GM04503 (cell line): ENCODE measurements around the gene CACNA1E.

ENCODE experiments used
- DNase-seq: peaks from one replicate; pipeline ENCODE4 v3.0.0-alpha.2; 2012; ENCODE audit warnings: low read depth

The CACNA1E gene

GRCh38 chr1:181701891-181702290 is 218.6 kb downstream of the CACNA1E start:
- no peak for DNase-seq

DNA sequence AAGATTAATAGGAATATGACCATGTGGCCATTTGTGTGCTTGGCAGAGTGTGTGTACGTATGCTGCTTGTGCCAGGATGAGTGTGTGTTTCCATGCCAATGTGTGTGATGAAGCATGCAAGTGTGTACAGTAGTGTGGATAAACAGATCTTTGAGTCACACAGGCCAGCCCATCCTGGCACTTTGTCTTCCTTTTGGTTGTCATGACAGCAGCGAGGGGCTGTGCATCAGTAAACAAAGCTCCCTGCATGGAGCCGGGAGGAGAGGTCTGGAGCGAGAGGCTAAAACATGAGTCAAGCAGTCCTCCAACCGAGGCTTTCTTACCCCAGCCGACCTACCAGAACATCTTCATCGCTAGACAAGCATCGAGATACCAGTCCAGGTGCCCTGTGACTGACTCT is 221.2 kb downstream of the CACNA1E start:
- DNase-seq = no peak

DNA sequence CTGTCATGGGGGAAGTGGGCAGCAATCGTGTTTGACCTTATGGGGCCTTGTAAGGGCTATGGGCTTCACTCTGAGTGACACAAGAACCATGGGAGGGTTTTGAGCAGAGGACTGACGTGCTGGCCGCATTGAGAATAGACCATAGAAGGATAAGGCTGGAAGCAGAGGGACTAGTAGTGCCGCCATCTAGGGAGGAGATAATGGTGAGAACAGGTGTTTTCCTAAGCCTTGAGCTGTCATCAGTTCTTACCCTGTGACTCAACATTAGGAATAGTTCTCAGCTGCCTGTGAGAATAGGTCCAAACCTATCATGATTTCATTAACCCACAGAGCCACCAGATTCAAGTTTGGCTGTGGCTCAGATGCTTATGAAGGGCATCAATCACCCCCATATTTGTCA is 228.5 kb downstream of the CACNA1E start:
- no peak for DNase-seq

DNA sequence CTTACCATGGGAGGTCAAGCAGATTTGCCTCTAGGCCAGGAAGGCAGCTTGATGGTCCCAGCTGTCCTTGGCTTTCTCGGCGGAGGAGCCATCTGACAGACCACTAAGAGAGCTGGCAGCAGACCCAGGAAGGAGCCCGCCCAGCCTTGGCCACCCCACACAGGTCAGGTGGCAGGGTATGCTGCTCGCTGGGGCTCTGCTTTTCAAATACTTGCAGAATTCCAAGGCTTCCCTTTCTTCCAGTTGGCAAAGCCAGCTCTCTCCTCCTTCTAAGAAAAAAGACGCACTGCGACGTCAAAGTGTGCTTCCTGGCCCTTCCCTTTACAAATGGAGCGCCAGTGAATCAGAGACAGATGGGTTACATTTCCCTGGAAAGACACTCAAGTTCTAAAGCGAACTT is 229.4 kb downstream of the CACNA1E start:
- DNase-seq = no peak

GRCh38 chr1:181714428-181714827 is 231.1 kb downstream of the CACNA1E start:
- DNase-seq = no peak

DNA sequence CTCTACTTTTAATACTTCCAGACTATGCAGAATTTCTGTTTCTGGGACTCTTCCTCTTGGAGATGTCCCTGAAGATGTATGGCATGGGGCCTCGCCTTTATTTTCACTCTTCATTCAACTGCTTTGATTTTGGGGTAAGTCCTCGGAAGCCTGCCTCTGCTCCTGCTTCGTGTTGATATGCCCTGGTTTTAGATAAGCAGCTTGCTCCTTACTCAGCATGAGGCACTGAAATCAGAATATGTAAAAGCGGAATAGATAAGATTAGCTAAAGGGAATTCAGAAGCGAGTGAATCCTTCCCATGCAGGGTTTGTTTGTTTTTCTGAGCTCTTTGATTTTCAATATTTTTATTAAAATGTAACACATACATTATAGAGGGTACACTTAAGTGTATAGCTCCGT is 234.7 kb downstream of the CACNA1E start:
- DNase-seq = no peak

DNA sequence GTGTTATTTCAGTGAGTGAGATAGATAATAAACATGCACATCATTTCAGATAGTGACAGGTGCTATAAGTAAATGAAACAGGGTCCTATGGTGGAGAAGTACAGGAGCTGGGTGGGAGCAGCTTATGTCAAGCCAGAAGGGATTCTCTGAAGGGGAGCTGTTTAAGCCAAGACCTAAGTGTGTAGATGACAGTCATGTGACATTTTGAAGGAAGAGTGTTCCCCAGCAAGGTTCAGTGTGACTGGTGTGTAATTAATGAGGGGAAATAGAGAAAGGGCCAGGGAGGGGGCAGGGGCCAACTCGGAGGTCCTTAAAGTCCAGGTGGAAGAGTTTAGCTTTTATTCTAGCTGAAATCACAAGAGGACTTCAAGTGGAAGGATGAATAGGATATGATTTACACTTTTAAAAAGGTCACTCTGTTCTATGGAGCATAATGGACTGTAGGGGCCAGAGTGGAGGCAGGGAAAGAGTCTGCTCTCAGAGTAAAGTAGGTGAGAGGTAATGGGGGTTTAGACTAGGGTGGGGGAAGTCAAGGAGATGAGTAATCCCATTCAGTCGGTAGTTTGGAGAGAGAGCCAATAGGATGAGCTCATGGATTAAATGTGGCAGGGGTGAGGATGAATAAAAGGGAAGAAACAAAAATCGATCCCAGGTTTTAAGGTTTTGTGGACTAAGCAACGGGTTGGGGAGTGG is 243.1 kb downstream of the CACNA1E start:
- no peak for DNase-seq

DNA sequence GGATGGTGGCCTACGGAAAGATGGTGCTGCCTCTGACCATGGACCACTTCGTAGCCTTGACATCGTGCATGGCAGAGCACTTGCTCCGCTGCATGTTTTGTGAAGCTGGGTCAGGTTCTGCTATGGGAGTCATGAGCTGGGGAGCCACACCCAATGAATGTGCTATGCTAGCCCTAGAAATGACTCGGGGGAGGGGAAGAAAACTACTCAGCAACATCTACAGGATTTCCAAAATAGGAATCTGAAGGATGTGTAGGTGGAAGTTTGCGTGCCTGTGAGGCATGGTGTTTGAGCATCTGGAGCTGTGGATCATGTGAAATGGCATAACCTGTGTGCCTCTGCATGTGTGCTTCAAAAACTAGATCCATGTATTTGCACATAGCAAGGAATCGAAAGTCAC is 247.3 kb downstream of the CACNA1E start:
- DNase-seq = no peak

- DNase-seq = no peak
Observed at GRCh38 chr1:181732218-181732990, 249.1 kb downstream of the CACNA1E start.

- DNase-seq = no peak
Observed at GRCh38 chr1:181733486-181733885, 250.2 kb downstream of the CACNA1E start.

DNA sequence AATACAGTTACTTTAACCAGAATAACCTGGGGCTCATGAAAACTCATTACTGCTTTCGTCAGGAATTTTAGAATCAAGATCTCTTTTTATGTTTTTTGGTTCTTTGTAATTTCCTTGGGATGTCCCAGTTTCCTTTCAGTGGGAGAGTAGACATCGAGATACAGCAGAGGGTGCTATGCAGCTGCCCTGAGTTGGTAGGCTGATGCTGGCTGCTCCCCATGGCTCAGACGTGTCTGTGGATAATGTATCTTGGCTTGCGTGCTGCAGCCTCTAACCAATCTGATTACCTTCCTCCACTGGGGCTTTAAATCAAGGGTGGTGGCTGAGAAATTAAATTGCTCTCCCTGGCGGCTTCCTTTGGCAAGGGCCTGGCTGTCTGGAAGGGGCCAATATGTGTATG is 253.7 kb downstream of the CACNA1E start:
- DNase-seq = no peak

DNA sequence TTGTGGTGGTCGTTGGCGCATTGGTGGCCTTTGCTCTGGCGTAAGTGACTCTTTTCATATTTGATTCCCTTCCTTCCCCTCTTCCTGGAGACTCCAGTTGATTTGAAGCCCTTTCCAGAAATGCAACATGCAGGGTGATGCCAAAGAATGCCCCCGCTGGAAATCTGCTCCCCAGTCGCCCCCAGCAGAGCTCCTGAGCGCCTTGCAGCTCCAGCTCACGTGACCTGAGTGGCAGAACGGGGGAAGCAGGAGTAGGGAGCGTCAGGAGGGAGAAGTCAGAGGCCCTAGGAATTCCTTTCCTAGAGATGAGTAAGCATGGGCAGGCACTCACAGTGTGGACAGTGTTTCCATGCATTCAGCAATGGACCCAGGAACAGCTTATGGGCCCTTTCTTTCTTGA is 255.9 kb downstream of the CACNA1E start:
- DNase-seq = no peak

- DNase-seq = no peak
Observed at GRCh38 chr1:181742426-181742825, 259.1 kb downstream of the CACNA1E start.

- DNase-seq = no peak
Observed at GRCh38 chr1:181743878-181744312, 260.6 kb downstream of the CACNA1E start.

DNA sequence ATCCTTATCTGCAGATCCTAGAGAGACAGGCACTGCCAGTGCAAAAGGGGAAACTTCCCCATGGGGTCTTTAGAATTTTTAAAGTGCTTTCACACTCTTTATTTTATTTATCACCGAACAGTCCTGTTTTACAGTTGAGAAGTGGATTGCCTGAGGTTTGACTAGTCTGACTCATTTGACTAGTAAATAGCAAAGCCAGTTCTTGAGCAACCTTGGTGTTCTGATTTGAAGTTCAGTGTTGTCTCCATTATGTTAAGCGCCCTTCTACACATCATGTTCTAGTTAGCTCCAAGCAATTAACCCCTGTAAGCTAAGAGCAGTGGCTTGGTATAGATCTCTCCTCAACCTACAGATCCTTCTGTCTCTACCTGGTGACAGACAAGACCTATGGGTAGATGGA is 262.9 kb downstream of the CACNA1E start:
- DNase-seq = no peak

DNA sequence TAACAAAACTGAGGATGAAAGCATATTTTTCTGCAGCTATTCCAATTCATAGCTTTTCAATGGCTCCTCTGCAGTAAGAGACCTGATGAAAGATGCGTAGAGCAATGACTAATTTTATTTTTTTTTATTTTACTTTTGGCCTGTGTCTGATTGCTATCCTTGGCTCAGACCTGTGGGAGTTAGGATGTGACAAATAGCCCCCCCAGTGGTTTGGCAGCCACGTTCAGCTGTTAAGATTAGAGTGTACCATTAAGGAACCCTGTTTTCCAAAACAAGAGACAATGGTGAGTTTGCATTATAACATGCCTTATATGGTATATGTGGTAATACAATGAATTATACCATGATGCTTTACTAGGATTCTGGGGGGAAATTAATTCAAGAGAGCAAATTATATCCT is 264.7 kb downstream of the CACNA1E start:
- DNase-seq = no peak

- no peak for DNase-seq
Observed at GRCh38 chr1:181754103-181754502, 270.8 kb downstream of the CACNA1E start.

- no peak for DNase-seq
Observed at GRCh38 chr1:181759481-181759880, 276.2 kb downstream of the CACNA1E start.

DNA sequence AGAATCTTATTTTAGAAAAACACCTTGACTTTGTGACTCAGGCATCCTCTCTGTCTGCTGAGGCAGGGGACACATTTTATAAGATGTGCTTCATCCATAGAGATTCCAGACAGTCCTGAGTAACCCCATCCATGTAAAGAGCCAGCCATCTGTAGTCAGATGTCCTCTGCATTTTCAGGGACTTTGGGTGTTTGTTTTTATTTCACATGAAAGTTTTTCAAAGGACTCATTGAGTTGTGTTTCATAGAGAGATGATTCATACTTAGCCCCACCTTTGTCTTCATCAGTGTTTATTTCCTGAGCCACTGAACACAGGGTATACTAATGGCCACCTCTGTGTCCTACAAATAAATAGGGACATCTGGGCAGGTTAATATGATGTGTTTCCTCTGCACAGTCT is 280.4 kb downstream of the CACNA1E start:
- no peak for DNase-seq

DNA sequence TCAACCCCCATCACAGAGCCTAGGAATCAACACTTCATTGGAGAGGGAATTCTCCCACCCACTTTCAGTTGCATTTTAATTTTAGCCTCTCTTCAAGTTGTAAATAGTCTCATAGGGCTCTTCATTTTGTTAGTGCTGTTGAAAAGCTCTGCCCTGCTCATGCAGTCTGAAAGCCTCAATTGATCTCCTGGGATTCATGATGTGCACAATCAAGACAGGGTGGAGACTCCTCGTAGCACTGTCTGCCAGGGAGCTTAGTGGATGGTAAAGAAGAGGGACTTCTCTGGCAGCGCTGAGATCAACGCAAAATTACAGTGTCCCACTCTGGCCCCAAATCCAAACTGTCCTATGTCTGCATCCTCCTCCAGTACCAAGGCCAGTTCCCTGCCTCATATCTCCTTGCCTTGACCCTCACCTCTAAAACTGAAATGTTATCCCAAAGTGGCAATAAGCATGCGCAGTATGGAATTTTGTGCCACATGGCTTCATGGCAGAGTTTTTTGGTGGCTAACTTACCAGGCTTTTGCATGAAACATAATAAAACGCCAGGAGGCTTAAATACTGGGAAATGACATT is 282.2 kb downstream of the CACNA1E start:
- DNase-seq = no peak

DNA sequence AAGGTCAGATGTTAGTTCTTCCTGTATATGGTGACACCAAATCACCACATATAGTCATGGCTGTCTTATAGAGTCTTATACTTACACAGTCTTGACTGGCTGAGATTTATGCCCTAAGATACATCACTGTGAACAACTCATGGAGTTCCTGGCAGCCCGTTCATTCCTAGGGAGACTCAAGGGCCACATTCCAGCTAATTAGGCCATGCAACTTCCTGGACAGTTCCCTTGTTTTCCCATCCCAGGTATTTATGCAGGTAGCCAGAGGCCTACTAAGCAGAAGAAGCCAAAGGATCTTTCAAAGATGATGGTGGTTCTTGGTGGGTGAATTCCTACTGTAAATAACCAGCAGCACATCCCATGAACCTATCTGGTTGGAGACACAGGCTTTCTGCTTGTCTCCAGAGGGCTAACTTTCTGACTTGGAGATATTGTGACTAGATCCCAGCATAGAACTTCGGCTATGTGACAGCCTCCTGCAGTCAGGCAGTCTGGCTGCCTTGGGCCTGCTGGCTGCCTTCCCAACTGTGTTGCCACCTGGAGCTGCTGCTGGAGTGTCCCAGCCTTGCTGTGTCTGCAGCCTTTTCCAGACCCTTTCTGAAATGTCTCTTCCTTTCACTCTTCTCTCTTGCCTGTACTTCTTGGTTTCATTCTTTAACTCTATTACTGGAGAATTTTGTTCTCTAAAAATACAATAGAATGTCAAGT is 283.8 kb downstream of the CACNA1E start:
- no peak for DNase-seq

GRCh38 chr1:181768211-181768929 is 285.1 kb downstream of the CACNA1E start:
- DNase-seq = no peak
